Karpas-422 (cell line): Measurements from ENCODE around the gene PPFIA1. TPM values are rescaled to one million over a fixed set of nuclear protein-coding genes. Genes with fewer than 3 reads are reported as not detected.

ENCODE experiments used
- DNase-seq: peaks from one replicate; pipeline ENCODE4 v3.0.0-alpha.2; 2015
- H2AFZ ChIP-seq: fragments of 200-600 bp; sonication (generic); 2 replicates; pipeline ENCODE4 v1.6.1; 2014; ENCODE audit warnings: antibody characterized with exemption, low read length, mixed read lengths
- H3K27ac ChIP-seq: fragments of 200-600 bp; sonication (generic); 2 replicates; pipeline ENCODE4 v1.5.1; 2014; ENCODE audit warnings: mild to moderate bottlenecking, low read length, moderate library complexity
- H3K27me3 ChIP-seq: fragments of 200-600 bp; sonication (generic); 2 replicates; pipeline ENCODE4 v1.6.1; 2014; ENCODE audit warnings: low read length, mixed read lengths
- H3K36me3 ChIP-seq: fragments of 200-600 bp; sonication (generic); 2 replicates; pipeline ENCODE4 v1.6.1; 2014; ENCODE audit warnings: low read length, mixed read lengths; ENCODE audit not compliant: insufficient read depth
- H3K4me1 ChIP-seq: fragments of 200-600 bp; sonication (generic); 2 replicates; pipeline ENCODE4 v1.6.1; 2014; ENCODE audit warnings: mild to moderate bottlenecking, low read length, mixed read lengths
- H3K4me2 ChIP-seq: fragments of 200-600 bp; sonication (generic); 2 replicates; pipeline ENCODE4 v1.6.1; 2014; ENCODE audit warnings: low read length, low read depth, mild to moderate bottlenecking; ENCODE audit not compliant: poor library complexity, severe bottlenecking
- H3K4me3 ChIP-seq: fragments of 200-600 bp; sonication (generic); 2 replicates; pipeline ENCODE4 v1.5.1; 2014; ENCODE audit warnings: mild to moderate bottlenecking, antibody characterized with exemption, low read length, mixed read lengths
- H3K79me2 ChIP-seq: fragments of 200-600 bp; sonication (generic); 2 replicates; pipeline ENCODE4 v1.6.1; 2014; ENCODE audit warnings: mild to moderate bottlenecking, low read length, mixed read lengths
- H3K9ac ChIP-seq: fragments of 200-600 bp; sonication (generic); 2 replicates; pipeline ENCODE4 v1.6.0; 2014; ENCODE audit warnings: low read length
- H3K9me2 ChIP-seq: fragments of 200-600 bp; sonication (generic), shearing (Covaris generic); replicated peaks from 2 replicates; pipeline ENCODE4 v1.6.0; 2014; ENCODE audit warnings: mild to moderate bottlenecking, low read length, moderate library complexity; ENCODE audit not compliant: insufficient read depth
- H3K9me3 ChIP-seq: fragments of 300-700, 200-600 bp; sonication (generic); 2 replicates; pipeline ENCODE4 v1.6.1; 2014; ENCODE audit warnings: low read length, mixed read lengths
- H4K20me1 ChIP-seq: fragments of 200-600 bp; sonication (generic); 2 replicates; pipeline ENCODE4 v1.6.1; 2014; ENCODE audit warnings: mild to moderate bottlenecking, antibody characterized with exemption, low read length, low read depth; ENCODE audit not compliant: insufficient read depth
- total RNA-seq: library from RNA; depleted of rRNA; stranded (reverse); fragments of >200 nt; shearing (Covaris generic); gene quantifications from 2 replicates; pipeline ENCODE4 v1.2.3, GENCODE V29; 2014; ENCODE audit warnings: low replicate concordance

Gene PPFIA1
- total RNA-seq, 1 experiment from 2014 or later: 24.6 TPM

DNA sequence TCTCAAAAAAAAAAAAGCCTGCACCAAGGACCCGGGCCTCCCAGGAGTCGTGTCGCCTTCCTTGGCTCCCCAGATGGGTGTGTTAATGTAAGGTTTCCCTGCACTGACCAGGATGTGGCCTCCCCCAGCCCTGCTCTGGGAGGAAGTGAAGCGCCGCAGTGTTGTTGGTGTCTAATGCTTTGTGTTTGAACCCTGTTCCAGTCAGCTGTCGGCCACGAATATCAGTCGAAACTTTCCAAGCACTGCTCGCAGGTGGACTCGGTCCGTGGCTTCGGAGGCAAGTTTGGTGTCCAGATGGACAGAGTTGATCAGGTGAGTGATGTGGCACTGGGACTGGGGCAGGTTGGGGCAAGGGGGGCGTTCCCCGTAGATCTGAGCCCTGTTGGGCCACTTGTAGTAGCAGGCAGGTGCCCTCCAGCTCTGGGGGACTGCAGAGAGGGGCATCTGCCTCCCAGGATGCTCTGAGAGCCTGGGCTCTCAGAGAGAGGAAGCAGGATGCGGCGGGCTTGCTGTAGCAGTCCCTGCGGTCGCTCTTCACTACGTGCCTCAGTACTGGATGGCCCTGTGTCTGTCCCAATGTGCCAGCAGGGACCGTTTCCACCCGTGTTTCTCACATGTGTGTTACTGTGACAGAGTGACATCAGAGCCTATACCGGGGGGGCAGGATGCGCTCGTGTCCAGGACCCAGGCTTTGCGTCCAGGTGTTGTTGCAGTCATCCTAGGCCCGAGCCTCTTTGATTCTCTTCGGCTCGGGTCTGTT, 144.0 kb downstream of the PPFIA1 start:
- H3K9ac ChIP-seq: no peak overlapping the region
- H3K9me2 ChIP-seq: no peaks in the 10 kb centered on the region
- H3K27me3 ChIP-seq: no peaks in the 10 kb centered on the region
- H3K27ac ChIP-seq: no peak overlapping the region
- no peak for DNase-seq
- no peak overlapping the region for H2AFZ ChIP-seq
- H3K4me3 ChIP-seq: no peak overlapping the region
- H3K4me2 ChIP-seq: no peak overlapping the region
- H4K20me1 ChIP-seq: peaks cover 18% of the 10 kb centered on the region; the same call in 1 of the 2 replicates
- H3K4me1 ChIP-seq: no peaks in the 10 kb centered on the region
- H3K79me2 ChIP-seq: 0 out of 2 replicates have a peak, but pooled peaks cover 2% of the 10 kb centered on the region
- H3K36me3 ChIP-seq: peaks cover 24% of the 10 kb centered on the region
- no peaks in the 10 kb centered on the region for H3K9me3 ChIP-seq

DNA sequence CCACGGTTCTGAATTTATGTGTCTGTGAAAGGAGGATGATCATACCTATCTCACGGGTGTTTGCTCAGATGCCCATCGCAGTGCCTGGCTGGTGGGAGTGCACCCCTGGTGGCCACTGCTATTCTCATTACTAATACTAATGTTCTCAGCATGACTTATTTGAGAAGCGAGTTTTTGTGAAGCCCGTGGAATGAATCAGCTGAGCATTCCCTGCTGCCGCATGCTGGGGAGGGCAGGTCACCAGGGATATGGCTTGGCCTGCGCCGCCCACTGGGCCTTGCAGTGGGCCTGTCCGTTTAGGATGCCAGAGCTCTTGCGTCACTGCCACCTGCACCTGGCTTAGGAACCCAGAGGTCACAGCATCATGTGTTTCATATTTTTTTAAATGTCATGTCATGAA, 144.7 kb downstream of the PPFIA1 start:
- no peak overlapping the region for H3K4me3 ChIP-seq
- H3K4me2 ChIP-seq: no peak overlapping the region
- no peaks in the 10 kb centered on the region for H3K79me2 ChIP-seq
- H3K36me3 ChIP-seq: peaks cover 25% of the 10 kb centered on the region
- H3K27ac ChIP-seq: no peak overlapping the region
- no peak for DNase-seq
- H3K4me1 ChIP-seq: no peaks in the 10 kb centered on the region
- no peak overlapping the region for H3K9ac ChIP-seq
- no peaks in the 10 kb centered on the region for H3K9me2 ChIP-seq
- H3K9me3 ChIP-seq: no peaks in the 10 kb centered on the region
- H4K20me1 ChIP-seq: peaks cover 18% of the 10 kb centered on the region; the same call in 1 of the 2 replicates
- H2AFZ ChIP-seq: no peak overlapping the region
- no peaks in the 10 kb centered on the region for H3K27me3 ChIP-seq

DNA sequence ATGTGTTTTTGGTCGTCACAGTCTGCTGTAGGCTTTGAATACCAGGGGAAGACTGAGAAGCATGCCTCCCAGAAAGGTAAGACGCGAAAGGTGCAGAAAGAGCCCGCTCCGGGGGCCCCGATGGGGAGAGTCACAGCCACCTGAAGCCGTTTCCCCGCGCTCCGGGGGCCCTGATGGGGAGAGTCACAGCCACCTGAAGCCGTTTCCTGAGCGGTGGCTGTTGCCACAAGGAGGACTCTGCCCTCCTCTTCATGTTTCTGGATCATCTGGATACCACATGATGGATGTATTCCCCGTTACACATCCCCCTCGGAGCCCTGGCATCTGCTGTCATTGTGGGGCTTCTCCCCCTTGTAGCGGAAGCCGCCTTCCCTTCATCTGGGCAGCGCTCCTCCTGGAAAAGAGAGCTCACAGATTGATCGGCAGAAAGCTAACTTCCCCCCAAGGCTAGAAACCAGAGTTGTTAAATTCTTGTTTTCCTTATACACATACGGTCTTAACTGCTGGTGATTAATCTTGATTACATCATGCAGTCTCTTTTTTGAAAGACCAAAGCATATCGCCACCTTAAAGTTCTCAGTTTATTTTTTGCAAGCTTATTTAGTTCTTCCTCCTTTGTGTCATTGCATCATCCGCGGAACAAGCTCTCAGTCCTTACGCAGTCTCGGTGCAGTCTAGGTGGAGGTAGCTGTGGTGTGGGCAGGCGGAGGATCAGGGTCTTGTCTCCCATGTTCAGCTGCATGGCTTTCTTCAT, 145.3 kb downstream of the PPFIA1 start:
- peaks cover 18% of the 10 kb centered on the region; the same call in 1 of the 2 replicates for H4K20me1 ChIP-seq
- DNase-seq: no peak
- H3K27ac ChIP-seq: no peak overlapping the region
- peaks cover 29% of the 10 kb centered on the region for H3K36me3 ChIP-seq
- H3K9ac ChIP-seq: no peak overlapping the region
- no peaks in the 10 kb centered on the region for H3K4me1 ChIP-seq
- no peaks in the 10 kb centered on the region for H3K9me3 ChIP-seq
- H3K9me2 ChIP-seq: no peaks in the 10 kb centered on the region
- no peaks in the 10 kb centered on the region for H3K79me2 ChIP-seq
- H3K27me3 ChIP-seq: no peaks in the 10 kb centered on the region
- H3K4me2 ChIP-seq: no peak overlapping the region
- no peak overlapping the region for H3K4me3 ChIP-seq
- no peak overlapping the region for H2AFZ ChIP-seq

DNA sequence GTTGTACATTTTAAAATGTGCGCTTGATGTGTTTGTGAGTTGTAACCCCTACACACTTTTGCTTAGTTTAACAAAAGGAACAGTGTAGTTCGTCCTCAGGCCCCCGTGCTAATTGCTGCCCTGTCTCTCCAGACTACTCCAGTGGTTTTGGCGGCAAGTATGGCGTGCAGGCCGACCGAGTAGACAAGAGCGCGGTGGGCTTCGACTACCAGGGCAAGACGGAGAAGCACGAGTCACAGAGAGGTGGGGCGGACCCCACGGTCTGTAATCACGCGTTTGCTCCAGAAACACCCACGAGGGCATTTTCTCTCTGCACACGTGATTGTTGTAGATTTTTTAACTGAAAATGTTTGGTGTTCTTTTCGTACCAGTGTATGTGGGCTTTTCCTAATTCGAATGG, 146.4 kb downstream of the PPFIA1 start:
- Histone ChIP-seq H3K27ac (no peak overlapping the region), H3K36me3 (peaks cover 29% of the 10 kb centered on the region), H2AFZ (no peak overlapping the region), H3K9me3 (no peaks in the 10 kb centered on the region), H3K27me3 (no peaks in the 10 kb centered on the region), H3K4me2 (no peak overlapping the region), H3K9ac (no peak overlapping the region), H3K4me1 (no peaks in the 10 kb centered on the region), H3K4me3 (no peak overlapping the region), H4K20me1 (peaks cover 19% of the 10 kb centered on the region; the same call in 1 of the 2 replicates), H3K9me2 (no peaks in the 10 kb centered on the region), H3K79me2 (no peaks in the 10 kb centered on the region)
- no peak for DNase-seq

DNA sequence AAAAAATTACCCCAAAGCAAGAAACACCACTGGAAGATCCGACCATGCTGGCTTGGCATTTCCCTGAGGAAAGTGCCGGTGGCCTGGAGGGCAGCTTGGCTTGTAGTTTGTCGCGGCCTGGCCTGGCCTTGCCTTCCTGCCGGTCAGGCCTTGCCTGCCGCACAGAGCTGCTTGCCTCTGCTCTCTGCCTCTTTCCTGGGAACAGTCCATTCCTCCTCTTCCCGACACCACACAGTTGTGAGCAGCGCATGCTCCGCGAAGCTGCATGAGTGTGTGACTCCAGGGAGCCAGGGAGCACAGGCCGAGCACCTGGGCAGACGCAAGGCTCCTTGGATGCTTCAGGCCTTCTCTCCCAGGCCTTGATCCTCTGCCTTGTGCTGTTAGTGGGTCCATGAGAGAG, 147.6 kb downstream of the PPFIA1 start:
- Histone ChIP-seq H3K9me3 (no peaks in the 10 kb centered on the region), H4K20me1 (peaks cover 17% of the 10 kb centered on the region; the same call in 1 of the 2 replicates), H2AFZ (no peak overlapping the region), H3K4me3 (no peak overlapping the region), H3K79me2 (no peaks in the 10 kb centered on the region), H3K27me3 (no peaks in the 10 kb centered on the region), H3K9me2 (no peaks in the 10 kb centered on the region), H3K27ac (no peak overlapping the region), H3K9ac (no peak overlapping the region), H3K4me1 (no peaks in the 10 kb centered on the region), H3K36me3 (peaks cover 32% of the 10 kb centered on the region; the same call in 1 of the 2 replicates), H3K4me2 (no peak overlapping the region)
- DNase-seq: no peak

DNA sequence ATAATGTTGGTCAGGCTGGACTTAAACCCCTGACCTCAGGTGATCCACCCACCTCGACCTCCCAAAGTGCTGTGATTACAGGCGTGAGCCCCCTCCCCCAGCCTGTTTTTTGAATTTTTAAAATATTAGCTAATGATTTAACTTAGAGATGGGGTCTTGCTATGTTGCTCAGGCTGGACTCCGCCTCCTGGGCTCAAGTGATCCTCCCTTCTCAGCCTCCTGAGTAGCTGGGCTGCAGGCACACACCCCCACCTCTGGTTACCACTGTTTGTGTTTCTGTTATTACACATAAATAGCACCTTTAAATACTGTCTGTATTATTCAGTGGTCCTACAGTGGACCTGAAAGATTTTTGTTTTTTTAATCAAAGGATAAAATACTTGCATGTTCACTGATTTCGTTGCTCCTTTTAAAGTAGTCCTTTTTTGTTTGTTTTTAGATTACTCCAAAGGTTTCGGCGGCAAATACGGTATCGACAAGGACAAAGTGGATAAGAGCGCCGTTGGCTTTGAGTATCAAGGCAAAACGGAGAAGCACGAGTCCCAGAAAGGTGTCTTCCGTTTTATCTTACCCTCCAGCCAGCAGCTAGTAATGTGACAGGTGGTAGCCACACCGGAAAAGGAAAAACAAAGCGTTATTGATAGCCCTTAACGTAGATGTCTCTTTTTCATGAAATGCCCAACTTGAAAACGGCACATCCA, 149.0 kb downstream of the PPFIA1 start:
- no peak overlapping the region for H3K27ac ChIP-seq
- H3K79me2 ChIP-seq: no peaks in the 10 kb centered on the region
- no peaks in the 10 kb centered on the region for H3K9me3 ChIP-seq
- H2AFZ ChIP-seq: no peak overlapping the region
- no peaks in the 10 kb centered on the region for H3K27me3 ChIP-seq
- peaks cover 19% of the 10 kb centered on the region; the same call in 1 of the 2 replicates for H4K20me1 ChIP-seq
- no peak for DNase-seq
- no peak overlapping the region for H3K4me3 ChIP-seq
- H3K4me2 ChIP-seq: no peak overlapping the region
- H3K9me2 ChIP-seq: no peaks in the 10 kb centered on the region
- H3K36me3 ChIP-seq: peaks cover 28% of the 10 kb centered on the region; the same call in 1 of the 2 replicates
- H3K9ac ChIP-seq: no peak overlapping the region
- H3K4me1 ChIP-seq: no peaks in the 10 kb centered on the region

DNA sequence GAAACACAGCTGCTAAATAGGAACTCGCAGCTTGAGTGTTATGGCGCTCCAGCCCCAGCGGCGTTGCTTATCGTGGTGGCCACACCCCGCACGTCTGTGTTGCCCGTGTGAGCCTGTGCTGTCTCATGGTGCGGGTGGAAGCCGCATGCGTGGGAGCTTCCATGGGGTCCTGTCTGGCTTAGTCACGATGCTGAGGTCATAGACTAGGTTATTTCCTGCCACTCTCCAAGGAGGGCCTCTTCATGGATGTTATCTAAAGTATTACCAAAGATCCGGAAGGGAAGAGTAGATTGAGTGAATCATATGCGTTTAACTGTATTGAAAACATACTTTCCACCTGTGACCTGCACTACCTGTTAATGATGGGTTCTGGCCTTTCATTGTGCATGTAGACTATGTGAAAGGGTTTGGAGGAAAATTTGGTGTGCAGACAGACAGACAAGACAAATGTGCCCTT, 149.5 kb downstream of the PPFIA1 start:
- no peak overlapping the region for H3K9ac ChIP-seq
- no peaks in the 10 kb centered on the region for H3K9me2 ChIP-seq
- H3K4me2 ChIP-seq: no peak overlapping the region
- H3K27ac ChIP-seq: no peak overlapping the region
- H3K79me2 ChIP-seq: no peaks in the 10 kb centered on the region
- no peaks in the 10 kb centered on the region for H3K4me1 ChIP-seq
- DNase-seq: no peak
- H3K4me3 ChIP-seq: no peak overlapping the region
- no peaks in the 10 kb centered on the region for H3K27me3 ChIP-seq
- no peak overlapping the region for H2AFZ ChIP-seq
- no peaks in the 10 kb centered on the region for H3K9me3 ChIP-seq
- peaks cover 16% of the 10 kb centered on the region; the same call in 1 of the 2 replicates for H4K20me1 ChIP-seq
- H3K36me3 ChIP-seq: peaks cover 25% of the 10 kb centered on the region; the same call in 1 of the 2 replicates

DNA sequence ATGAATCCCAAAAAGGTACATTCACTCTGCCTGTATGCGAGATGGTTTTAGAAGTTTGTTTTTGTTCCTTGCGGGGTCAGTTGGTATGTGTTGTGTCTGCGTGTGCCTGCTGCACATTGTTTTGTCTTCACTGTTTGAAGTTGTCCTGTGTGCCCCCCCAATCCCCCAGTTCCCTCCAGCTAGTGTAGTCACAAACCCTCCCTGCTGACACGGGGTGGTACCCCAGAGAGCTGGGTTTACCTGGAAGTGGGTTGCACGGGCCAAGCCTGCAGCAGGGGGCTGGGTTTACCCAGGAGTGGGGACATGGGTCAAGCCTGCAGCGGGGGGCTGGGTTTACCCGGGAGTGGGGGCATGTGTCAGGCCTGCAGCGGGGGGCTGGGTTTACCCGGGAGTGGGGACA, 150.0 kb downstream of the PPFIA1 start:
- no peak overlapping the region for H3K27ac ChIP-seq
- no peak overlapping the region for H3K4me3 ChIP-seq
- H3K9me2 ChIP-seq: no peaks in the 10 kb centered on the region
- H2AFZ ChIP-seq: no peak overlapping the region
- no peak overlapping the region for H3K4me2 ChIP-seq
- H3K36me3 ChIP-seq: peaks cover 25% of the 10 kb centered on the region; the same call in 1 of the 2 replicates
- no peak for DNase-seq
- H3K27me3 ChIP-seq: no peaks in the 10 kb centered on the region
- peaks cover 13% of the 10 kb centered on the region; the same call in 1 of the 2 replicates for H4K20me1 ChIP-seq
- no peaks in the 10 kb centered on the region for H3K9me3 ChIP-seq
- H3K9ac ChIP-seq: no peak overlapping the region
- H3K79me2 ChIP-seq: no peaks in the 10 kb centered on the region
- no peaks in the 10 kb centered on the region for H3K4me1 ChIP-seq
